ENCODE results near the gene RARS1.
A peak's percentile ranks its signal among the peaks of the same experiment; 100 is the strongest.

RARS1 gene

DNA sequence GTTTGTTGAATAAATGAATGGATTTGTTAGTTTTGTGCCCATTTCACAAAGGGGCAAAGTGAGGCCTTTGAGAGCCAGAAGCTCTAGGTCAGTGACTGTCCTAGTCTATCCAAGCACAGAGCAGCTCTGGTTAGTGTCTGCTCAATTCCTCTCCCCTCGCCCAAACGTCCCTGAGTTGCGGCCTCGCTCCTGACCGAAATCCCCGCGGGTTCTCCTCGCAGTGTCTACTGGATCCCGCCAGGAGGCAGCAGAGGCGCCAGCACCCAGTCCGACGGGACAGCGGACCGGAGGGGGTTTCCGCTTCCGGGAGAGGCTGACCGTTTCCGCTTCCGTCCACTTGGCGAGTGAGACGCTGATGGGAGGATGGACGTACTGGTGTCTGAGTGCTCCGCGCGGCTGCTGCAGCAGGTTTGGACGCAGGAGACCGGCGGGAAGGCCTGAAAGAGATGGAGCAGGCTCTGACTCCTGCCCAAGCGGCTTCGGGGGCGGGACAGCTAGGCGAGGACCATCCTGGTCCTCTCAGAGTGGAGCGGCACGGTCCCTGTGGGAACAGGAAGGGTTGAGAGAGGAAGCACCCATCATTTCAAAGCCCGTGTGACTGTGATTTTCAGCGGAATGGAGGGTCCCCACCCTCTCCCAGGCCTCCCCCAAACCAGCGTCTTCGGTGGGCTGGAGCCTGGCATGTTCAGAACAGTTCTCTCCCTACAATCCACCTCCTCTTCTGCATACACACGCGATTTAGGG lies at the start of gene RARS1:
Gene RARS1 (plus strand): TSS at position 336 of the 744 bp plus-strand sequence. CDS start 28 bp downstream, at position 364.
- peak; percentile 87 for DNase-seq

DNA sequence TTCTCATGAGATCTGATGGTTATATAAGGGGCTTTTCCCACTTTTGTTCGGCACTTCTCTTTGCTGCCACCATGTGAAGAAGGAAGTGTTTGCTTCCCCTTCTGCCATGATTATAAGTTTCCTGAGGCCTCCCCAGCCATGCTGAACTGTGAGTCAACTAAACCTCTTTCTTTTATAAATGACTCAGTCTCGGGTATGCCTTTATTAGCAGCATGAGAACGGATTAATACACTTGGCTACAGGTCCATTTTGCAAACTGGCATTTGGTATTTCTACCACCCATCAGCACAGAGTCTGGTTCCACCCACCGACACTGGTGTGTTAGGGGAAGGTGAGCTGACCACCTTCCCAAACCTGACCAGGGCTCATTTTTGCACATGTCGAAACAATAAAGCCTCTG lies 47.9 kb upstream of the RARS1 start:
- DNase-seq: no peak

DNA sequence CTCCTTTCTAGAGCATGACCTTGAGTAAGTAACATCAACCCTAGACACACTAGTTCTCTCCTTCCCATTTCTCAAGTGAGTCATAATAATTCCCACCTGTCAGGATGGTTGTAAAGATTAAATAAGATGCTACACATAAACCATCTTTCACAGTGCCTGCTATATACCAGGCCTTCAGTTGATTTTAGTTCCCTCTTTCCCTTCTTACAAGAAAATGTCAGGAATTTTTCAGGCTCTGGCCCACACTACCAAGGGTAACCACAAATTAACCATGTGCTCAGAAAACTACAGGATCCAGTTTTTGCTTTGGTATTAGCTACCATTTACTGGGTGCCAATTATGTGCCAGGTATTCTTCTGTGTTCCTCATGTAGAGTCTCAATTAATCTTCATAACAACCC lies 42.7 kb upstream of the RARS1 start:
- DNase-seq: no peak

DNA sequence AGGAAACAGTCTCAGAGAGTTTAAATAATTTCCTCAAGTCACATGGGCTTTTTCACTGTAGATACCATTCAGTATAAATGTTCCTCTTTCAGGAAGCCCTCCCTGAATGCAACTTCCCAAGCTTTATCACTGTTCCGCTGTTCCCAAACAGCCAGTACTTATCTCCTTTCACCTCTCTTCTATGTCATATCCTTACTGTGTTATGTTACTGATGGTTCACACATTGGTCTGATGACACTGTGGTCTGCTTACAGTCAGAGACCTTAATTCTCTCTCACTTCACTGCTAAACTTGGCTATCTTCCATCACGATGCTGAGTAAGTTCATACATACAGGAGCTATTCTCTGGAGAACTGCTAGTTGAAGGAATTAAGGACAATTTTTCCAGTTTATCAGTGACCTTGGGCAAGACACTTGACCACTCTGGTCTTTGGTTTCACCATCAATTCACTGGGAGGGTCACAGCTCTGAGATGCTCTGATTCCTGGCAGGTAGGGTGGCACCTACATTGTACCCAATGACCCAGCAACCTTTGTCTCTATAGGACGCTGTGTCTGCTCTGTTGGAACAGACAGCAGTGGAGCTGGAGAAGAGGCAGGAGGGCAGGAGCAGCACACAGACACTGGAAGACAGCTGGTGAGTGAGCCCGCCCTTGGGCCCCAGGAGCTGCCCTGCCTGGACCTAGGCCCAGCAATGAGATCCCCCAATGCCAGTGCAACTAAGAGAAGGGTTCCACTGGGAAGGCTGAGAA lies 42.1 kb upstream of the RARS1 start:
- DNase-seq: no peak

DNA sequence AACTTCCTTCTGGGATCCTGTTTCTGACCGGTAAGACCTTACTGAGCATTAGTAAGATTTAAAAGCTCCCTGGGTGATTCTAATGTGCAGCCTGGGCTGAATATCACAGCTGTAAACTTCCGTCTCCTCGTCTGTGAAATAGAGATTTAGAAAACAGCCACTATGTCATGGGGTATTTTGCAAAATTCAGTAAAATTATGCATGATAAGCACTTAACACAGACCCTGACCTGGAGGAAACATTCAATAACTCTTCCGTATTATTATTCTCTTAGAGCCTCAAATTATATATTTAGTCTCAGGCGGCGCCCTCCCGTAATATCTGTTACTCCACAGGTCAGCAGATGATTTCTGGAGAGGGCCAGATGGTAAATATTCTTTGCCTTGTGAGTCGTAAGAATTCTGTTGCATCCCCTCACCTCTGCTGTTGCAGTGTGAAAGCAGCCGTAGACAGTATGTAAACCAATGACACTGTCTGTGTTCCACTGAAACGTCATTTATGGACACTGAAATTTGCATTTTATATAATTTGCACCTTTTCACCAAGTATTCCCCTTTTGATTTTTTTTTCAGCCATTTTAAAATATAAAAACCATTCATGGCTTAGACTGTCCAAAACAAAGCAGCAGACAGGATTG lies 39.2 kb upstream of the RARS1 start:
- no peak for DNase-seq

DNA sequence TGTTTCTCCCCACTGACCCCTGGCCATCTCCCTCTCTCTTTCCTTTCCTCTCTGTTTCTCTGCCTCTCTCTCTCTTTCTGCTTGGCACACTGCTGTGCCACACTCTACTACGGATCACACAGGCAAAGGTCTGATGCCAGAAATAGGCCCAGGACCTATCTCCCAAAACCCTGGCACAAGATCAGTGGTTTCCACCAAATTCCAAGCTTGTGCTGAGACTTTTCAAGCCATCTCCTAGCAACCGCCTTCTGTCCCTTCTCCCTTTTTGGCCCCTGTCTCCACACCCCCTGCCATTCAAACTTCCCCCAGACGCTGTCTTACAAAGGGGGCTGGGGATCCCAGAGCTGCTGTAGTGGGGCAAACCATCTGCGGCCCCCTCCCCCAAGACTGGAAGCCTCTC lies 38.5 kb upstream of the RARS1 start:
- DNase-seq: no peak

DNA sequence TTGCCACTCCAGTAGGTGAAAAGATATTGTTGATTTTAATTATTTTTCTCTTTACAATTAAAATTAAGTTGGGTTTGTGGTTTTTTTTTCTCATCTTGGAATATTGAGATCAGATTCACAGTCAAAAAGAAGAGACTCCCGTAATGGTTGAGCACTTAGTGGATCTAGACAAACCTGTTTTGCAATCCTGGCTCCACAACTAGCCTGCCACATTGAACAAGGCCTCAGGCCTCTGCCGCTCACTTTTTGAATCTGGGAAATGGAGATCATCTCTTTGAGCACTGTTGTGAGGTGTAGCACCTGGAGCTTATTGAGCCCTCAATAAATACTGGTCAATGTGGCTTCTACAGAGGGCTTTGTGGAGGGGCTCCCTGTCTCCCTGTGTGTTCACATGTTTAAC lies 37.1 kb upstream of the RARS1 start:
- no peak for DNase-seq

DNA sequence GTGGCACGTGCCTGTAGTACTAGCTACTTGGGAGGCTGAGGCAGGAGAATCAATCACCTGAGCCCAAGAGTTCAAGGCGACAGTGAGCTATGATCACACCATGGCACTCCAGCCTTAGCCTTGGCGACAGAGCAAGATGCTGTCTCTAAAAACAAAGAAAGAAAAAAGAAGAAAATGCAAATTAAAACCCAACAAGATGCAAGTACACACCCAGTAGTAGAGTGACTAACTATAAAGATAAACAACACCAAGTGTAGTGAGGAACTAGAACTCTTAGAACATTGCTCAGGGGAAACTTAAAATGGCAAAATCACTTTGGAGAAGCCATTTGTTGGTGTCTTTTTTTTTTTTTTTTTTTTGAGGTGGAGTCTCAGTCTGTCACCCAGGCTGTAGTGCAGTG lies 34.7 kb upstream of the RARS1 start:
- DNase-seq: no peak

DNA sequence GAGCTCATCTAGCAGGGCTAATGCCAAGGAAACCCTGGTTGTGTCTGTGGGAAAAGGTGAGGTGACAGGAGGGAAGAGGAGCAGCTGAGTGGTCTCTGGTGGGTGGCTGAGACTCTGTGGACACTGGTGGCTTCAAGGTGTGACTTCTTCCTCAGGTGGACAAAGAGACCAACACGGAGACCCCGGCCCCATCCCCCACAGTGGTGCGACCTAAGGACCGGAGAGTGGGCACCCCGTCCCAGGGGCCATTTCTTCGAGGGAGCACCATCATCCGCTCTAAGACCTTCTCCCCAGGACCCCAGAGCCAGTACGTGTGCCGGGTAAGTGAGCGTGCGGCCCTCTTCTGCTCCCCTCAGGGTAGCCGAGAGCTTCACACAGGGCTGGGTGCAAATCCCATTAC lies 31.1 kb upstream of the RARS1 start:
- DNase-seq: no peak

DNA sequence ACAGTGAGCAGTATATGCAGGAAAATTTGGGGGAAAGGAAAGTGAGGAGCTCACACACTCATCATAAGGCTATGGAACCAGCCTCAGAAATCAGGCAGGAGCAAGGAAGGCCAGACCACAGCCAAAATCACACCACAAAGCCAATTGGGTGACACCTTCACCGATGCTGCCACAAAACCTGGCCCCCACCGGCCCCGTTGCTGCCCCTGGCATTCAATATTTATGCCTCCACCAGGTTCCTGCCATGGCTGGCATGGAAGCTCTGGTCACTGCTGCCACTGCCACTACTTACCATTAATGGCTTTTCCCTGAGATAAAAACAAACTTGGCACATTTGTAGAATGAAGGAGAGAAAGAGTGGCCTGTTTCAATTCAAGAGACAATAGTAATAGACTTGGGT lies 28.7 kb upstream of the RARS1 start:
- no peak for DNase-seq

DNA sequence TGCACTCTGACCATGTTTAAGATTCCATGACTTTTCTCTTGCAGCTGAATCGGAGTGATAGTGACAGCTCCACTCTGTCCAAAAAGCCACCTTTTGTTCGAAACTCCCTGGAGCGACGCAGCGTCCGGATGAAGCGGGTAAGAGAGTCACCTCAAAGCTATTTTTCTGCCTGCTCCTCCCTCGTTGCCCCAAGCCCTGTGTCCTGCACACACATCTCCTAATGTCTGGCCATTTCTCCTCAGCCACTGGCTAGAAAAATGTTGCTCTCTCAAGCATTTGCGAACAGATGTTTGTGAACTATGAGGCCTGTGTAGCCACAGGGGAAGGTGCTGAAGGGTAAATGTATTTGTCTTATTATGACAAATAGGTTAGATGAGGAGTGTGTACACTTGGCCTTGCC lies 25.7 kb upstream of the RARS1 start:
- no peak for DNase-seq

DNA sequence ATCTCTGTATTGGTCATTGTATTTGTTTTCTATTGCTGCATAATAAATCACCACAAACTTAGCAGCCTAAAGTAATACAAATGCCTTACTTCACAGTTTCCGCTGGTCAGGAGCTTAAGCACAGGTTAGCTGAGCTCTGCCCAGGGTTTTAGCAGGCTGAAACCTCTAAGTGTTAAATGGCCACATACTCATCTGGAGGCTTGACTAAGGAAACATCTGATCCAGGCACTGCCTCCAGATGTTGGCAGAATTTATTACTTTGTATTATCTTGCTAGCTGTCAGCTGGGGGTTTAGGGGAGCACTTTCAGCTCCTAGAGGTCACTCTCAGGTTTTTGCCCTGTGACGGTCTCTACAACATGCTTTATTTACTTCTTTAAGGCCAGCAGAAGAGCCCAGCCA lies 23.2 kb upstream of the RARS1 start:
- no peak for DNase-seq

DNA sequence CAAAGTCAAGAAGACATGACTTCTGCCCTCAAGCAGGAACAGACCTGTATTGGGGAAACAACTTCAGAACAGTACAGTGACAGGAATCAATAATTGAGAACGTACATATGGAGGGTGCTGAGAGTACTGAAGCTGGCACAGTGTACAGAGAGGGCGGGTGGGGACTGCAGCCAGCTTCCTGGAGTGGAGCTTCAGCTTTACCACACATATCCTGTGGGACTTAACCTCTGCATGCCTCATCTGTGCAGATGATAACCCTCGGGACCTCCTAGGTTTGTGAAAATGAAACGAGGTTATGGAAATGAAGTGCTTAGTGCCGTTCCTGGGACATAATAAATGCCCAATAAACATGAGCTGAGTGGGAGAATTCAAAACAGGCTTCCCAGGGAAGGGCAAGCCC lies 22.1 kb upstream of the RARS1 start:
- DNase-seq: no peak

DNA sequence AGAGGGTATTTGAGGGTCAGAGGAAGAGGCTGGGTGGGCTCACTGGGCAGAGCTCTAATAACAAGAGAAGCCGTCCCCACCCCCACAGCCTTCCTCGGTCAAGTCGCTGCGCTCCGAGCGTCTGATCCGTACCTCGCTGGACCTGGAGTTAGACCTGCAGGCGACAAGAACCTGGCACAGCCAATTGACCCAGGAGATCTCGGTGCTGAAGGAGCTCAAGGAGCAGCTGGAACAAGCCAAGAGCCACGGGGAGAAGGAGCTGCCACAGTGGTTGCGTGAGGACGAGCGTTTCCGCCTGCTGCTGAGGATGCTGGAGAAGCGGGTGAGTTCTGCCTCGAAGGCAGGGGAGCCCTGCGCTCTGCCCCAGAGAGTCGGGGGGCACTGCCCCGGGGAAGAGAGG lies 21.6 kb upstream of the RARS1 start:
- DNase-seq: no peak

DNA sequence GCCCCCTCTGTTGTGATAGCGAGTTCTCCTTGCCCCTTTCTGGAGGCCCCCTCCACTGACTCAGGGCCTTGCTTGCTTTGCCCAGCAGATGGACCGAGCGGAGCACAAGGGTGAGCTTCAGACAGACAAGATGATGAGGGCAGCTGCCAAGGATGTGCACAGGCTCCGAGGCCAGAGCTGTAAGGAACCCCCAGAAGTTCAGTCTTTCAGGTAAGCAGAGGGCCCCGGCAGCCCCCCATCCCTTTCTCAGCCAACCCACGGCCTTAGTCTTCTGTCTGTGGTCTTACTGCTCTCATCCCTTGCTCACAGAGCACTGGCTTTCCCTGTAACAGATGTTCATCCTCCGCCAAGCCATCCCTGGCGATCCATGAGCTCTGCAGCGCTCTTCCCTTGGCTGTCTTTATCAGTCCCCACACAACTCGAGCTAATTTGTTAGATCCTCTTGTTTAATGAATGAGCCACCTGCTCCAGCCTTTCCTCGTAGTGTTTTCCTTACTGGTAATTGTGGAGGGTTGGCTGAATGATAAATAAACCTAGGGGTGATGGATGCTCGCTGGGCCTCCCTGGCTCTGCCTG lies 18.4 kb upstream of the RARS1 start:
- no peak for DNase-seq

DNA sequence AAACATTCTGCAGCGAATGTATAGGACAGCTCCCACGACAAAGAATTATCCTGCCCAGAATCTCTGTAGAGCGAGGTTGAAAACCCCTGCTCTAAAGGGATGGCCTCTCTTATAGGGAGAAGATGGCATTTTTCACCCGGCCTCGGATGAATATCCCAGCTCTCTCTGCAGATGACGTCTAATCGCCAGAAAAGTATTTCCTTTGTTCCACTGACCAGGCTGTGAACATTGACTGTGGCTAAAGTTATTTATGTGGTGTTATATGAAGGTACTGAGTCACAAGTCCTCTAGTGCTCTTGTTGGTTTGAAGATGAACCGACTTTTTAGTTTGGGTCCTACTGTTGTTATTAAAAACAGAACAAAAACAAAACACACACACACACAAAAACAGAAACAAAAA lies 17.4 kb upstream of the RARS1 start:
- no peak for DNase-seq

DNA sequence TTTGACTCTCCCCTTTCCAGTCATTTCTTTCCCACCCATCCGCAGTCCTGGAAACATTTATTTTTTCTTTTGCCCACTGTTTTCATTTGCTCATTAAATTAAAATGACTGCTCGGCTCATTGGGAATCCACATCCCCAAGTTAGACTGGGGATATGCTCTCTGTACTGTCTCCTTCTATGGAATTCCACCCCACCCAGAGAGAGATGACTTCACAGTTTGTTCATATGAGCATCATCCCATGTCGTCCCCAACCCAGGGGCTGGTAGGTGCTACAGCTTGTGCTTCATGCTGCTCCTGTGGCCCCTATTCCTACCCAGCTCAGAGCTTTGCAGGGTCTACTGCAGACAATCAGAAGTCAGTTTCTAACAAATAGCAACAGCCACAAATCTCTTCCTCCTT lies 16.5 kb upstream of the RARS1 start:
- no peak for DNase-seq

DNA sequence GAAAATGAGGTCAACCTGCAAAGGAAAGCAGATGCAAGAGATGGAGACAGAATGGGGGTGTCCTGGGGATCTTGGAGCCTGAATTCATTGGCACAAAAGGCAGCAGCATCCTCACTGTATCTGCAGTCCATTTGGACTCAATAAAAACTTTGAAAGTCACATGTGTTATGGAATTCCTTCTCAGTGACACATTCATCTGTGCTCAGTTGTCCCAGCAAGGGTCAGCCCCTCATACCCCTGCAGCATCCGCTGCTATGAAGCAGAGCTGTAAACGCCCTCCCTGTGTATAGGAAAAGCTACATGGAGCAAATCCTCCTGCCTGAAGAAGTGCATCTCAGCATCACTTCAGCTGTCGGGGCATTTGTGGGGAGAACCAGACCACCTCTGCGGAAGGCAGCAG lies 14.5 kb upstream of the RARS1 start:
- DNase-seq: no peak

DNA sequence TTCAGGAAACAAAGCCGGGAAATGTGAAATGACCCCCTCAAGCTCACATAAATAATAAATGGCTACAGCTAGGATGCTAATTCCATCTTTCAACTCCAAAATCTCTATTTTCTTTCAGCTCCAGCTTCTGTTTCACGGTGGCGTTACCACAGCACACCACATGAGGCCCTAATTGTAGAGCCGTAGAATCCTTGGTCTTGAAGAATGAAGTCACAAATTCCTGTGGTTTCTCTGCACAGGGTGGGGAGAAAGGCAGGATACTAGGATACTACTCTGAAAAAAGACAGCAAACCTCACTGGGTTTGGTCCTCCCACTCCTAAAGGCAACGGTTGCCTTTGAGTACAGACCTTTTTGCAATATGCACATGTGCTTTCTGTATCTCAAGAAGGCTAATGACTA lies 13.9 kb upstream of the RARS1 start:
- no peak for DNase-seq

DNA sequence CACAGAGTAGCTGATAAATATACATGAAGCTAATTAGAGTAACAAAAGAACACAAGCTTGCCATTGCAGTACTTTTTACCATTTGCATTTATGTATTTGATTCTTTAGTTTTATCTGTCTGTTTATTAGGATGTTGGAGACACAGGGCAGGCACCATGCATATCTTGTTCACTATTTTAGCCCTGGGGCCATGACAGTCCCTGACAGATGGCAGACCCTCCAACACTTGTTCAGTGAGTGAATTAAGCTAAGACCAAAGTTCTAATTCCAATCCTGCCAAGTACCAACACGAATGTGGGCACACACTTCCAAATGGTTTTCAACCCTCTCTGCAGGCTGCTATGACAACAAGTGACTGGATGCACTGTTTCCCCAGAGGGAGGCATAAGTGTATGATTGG lies 12.0 kb upstream of the RARS1 start:
- no peak for DNase-seq

DNA sequence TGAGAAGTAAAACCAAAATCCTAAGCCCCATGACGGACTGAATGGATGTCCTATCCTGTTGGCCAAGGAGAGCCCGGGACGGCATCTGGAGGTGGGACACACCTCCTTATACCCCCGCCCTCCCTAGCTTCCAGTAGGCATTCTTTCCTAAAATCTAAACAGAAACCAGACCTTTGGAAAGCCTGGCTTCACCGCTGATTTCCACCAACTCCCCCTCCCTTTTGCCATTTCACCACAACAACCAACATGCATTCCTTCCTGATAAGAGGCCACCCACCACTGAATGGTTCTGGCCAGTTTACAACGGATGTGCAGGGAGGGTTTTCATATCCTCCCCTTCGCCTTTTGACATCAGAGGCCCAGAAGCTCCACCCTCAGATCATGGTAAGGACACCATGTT lies 9.2 kb upstream of the RARS1 start:
- DNase-seq: no peak

DNA sequence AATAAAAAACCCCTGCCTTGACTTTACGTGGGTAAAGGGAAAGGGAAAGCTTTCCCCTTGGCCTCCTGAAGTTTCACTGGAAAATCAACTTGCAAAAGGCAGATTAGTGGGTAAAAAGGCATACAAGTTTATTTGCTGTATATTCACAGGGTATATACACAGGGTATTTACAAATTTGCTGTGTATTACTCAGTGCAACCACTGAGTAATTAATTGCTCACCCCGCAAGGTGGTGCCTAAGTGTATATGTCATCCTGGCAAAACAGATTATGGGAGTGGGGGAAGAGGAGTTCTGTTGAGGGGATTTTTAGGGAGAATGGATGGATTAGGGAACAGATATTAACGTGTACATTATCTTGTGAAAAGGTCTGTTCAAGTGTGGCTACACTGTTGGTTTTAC lies 7.1 kb upstream of the RARS1 start:
- DNase-seq: no peak

DNA sequence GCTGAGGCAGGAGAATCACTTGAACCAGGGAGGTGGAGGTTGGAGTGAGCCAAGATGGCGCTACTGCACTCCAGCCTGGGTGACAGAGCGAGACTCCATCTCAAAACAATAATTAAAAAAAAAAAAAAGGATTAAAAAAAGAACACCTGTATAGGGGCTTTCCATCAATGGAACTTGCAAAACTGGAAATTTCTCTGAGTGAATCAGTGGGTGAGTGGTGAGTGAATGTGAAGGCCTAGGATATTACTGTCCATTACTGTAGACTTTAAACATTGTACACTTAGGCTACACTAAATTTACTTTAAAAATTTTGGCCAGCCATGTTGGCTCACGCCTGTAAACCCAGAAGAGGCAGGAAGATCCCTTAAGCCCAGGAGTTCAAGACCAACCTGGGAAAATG lies 5.7 kb upstream of the RARS1 start:
- DNase-seq: no peak

DNA sequence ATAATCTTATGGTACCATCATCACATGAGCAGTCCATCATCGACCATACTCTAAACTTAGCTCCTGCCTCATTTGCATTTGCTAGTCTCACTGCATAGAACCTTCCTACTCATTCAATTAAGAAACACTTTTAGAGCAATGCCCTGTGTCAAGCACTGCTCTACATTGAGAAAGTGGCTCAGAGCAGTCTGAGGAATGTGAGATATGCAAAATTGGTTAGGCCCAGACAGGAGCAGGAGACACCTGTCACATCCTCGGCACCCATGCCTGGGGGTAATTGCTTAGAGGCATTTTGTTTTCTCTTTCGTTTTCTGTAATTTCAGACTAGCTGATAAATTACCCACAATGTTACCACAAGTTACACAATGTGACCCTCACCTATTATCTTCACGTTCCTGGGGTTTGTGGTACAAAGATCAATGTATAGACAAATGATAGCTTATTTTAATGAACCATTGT lies 4.9 kb upstream of the RARS1 start:
- no peak for DNase-seq

Measured in activated T-cell treated with anti-CD3 and anti-CD28 coated beads, Interleukin-2, amount 50 U/mL, for 1 hour (primary cell).